Measurements from ENCODE around the gene FGF14. TPM values are rescaled to one million over a fixed set of nuclear protein-coding genes. Genes with fewer than 3 reads are reported as not detected.

The FGF14 gene
- total RNA-seq, 1 donor = under 0.01 TPM

GRCh38 chr13:101988140-101988539 is 413.7 kb downstream of the FGF14 start:
- Histone ChIP-seq H3K4me3 (ENCODE audit: low read length) (no peak overlapping the region), H3K4me1 (ENCODE audit: insufficient read depth, low read length) (no peaks in the 10 kb centered on the region), H3K9me3 (ENCODE audit: low read depth, low read length) (peaks cover 4% of the 10 kb centered on the region), H3K27me3 (ENCODE audit: insufficient read depth, low read length) (no peaks in the 10 kb centered on the region)

GRCh38 chr13:101986316-101986715 is 415.5 kb downstream of the FGF14 start:
- H3K4me1 ChIP-seq (ENCODE audit: insufficient read depth, low read length) = no peaks in the 10 kb centered on the region
- no peak overlapping the region for H3K4me3 ChIP-seq (ENCODE audit: low read length)
- no peaks in the 10 kb centered on the region for H3K9me3 ChIP-seq (ENCODE audit: low read depth, low read length)
- no peaks in the 10 kb centered on the region for H3K27me3 ChIP-seq (ENCODE audit: insufficient read depth, low read length)

- no peaks in the 10 kb centered on the region for H3K9me3 ChIP-seq (ENCODE audit: low read depth, low read length)
- H3K4me3 ChIP-seq (ENCODE audit: low read length) = no peak overlapping the region
- no peaks in the 10 kb centered on the region for H3K27me3 ChIP-seq (ENCODE audit: insufficient read depth, low read length)
- H3K4me1 ChIP-seq (ENCODE audit: insufficient read depth, low read length) = no peaks in the 10 kb centered on the region
These were observed 416.5 kb downstream of the FGF14 start for GRCh38 chr13:101985321-101985720.

- Histone ChIP-seq H3K9me3 (ENCODE audit: low read depth, low read length) (no peaks in the 10 kb centered on the region), H3K27me3 (ENCODE audit: insufficient read depth, low read length) (no peaks in the 10 kb centered on the region), H3K4me3 (ENCODE audit: low read length) (no peak overlapping the region), H3K4me1 (ENCODE audit: insufficient read depth, low read length) (no peaks in the 10 kb centered on the region)
These were observed 418.9 kb downstream of the FGF14 start for GRCh38 chr13:101982903-101983302.

- Histone ChIP-seq H3K27me3 (ENCODE audit: insufficient read depth, low read length) (no peaks in the 10 kb centered on the region), H3K4me3 (ENCODE audit: low read length) (no peak overlapping the region), H3K4me1 (ENCODE audit: insufficient read depth, low read length) (no peaks in the 10 kb centered on the region)
These were observed 422.0 kb downstream of the FGF14 start for GRCh38 chr13:101979825-101980224.

GRCh38 chr13:101978552-101979315 is 423.1 kb downstream of the FGF14 start:
- no peaks in the 10 kb centered on the region for H3K9me3 ChIP-seq (ENCODE audit: low read depth, low read length)
- no peaks in the 10 kb centered on the region for H3K4me1 ChIP-seq (ENCODE audit: insufficient read depth, low read length)
- H3K27me3 ChIP-seq (ENCODE audit: insufficient read depth, low read length) = no peaks in the 10 kb centered on the region
- no peak overlapping the region for H3K4me3 ChIP-seq (ENCODE audit: low read length)

More at GRCh38 chr13:101979825-101980224, 422.0 kb downstream of the FGF14 start:
- no peaks in the 10 kb centered on the region for H3K9me3 ChIP-seq (ENCODE audit: low read depth, low read length)

GRCh38 chr13:101977475-101977874 is 424.4 kb downstream of the FGF14 start:
- H3K4me1 ChIP-seq (ENCODE audit: insufficient read depth, low read length) = no peaks in the 10 kb centered on the region

GRCh38 chr13:101972191-101972590 is 429.7 kb downstream of the FGF14 start:
- no peaks in the 10 kb centered on the region for H3K27me3 ChIP-seq (ENCODE audit: insufficient read depth, low read length)
- H3K9me3 ChIP-seq (ENCODE audit: low read depth, low read length) = no peaks in the 10 kb centered on the region

More at GRCh38 chr13:101977475-101977874, 424.4 kb downstream of the FGF14 start:
- Histone ChIP-seq H3K27me3 (ENCODE audit: insufficient read depth, low read length) (no peaks in the 10 kb centered on the region), H3K9me3 (ENCODE audit: low read depth, low read length) (no peaks in the 10 kb centered on the region), H3K4me3 (ENCODE audit: low read length) (no peak overlapping the region)

GRCh38 chr13:101970341-101970740 is 431.5 kb downstream of the FGF14 start:
- no peaks in the 10 kb centered on the region for H3K4me1 ChIP-seq (ENCODE audit: insufficient read depth, low read length)
- no peak overlapping the region for H3K4me3 ChIP-seq (ENCODE audit: low read length)
- no peaks in the 10 kb centered on the region for H3K9me3 ChIP-seq (ENCODE audit: low read depth, low read length)
- no peaks in the 10 kb centered on the region for H3K27me3 ChIP-seq (ENCODE audit: insufficient read depth, low read length)

More at GRCh38 chr13:101972191-101972590, 429.7 kb downstream of the FGF14 start:
- Histone ChIP-seq H3K4me3 (ENCODE audit: low read length) (no peak overlapping the region), H3K4me1 (ENCODE audit: insufficient read depth, low read length) (no peaks in the 10 kb centered on the region)

GRCh38 chr13:101967781-101968180 is 434.1 kb downstream of the FGF14 start:
- Histone ChIP-seq H3K27me3 (ENCODE audit: insufficient read depth, low read length) (no peaks in the 10 kb centered on the region), H3K9me3 (ENCODE audit: low read depth, low read length) (no peaks in the 10 kb centered on the region), H3K4me1 (ENCODE audit: insufficient read depth, low read length) (no peaks in the 10 kb centered on the region), H3K4me3 (ENCODE audit: low read length) (no peak overlapping the region)

GRCh38 chr13:101967216-101967615 is 434.6 kb downstream of the FGF14 start:
- H3K4me3 ChIP-seq (ENCODE audit: low read length) = no peak overlapping the region
- H3K4me1 ChIP-seq (ENCODE audit: insufficient read depth, low read length) = no peaks in the 10 kb centered on the region
- no peaks in the 10 kb centered on the region for H3K9me3 ChIP-seq (ENCODE audit: low read depth, low read length)
- no peaks in the 10 kb centered on the region for H3K27me3 ChIP-seq (ENCODE audit: insufficient read depth, low read length)

GRCh38 chr13:101965096-101965495 is 436.8 kb downstream of the FGF14 start:
- Histone ChIP-seq H3K9me3 (ENCODE audit: low read depth, low read length) (no peaks in the 10 kb centered on the region), H3K4me1 (ENCODE audit: insufficient read depth, low read length) (no peaks in the 10 kb centered on the region), H3K27me3 (ENCODE audit: insufficient read depth, low read length) (no peaks in the 10 kb centered on the region), H3K4me3 (ENCODE audit: low read length) (no peak overlapping the region)

GRCh38 chr13:101959016-101959415 is 442.8 kb downstream of the FGF14 start:
- H3K27me3 ChIP-seq (ENCODE audit: insufficient read depth, low read length) = no peaks in the 10 kb centered on the region
- no peaks in the 10 kb centered on the region for H3K9me3 ChIP-seq (ENCODE audit: low read depth, low read length)
- no peaks in the 10 kb centered on the region for H3K4me1 ChIP-seq (ENCODE audit: insufficient read depth, low read length)
- no peak overlapping the region for H3K4me3 ChIP-seq (ENCODE audit: low read length)

- no peaks in the 10 kb centered on the region for H3K9me3 ChIP-seq (ENCODE audit: low read depth, low read length)
- H3K4me3 ChIP-seq (ENCODE audit: low read length) = no peak overlapping the region
- H3K27me3 ChIP-seq (ENCODE audit: insufficient read depth, low read length) = no peaks in the 10 kb centered on the region
- no peaks in the 10 kb centered on the region for H3K4me1 ChIP-seq (ENCODE audit: insufficient read depth, low read length)
These were observed 446.1 kb downstream of the FGF14 start for GRCh38 chr13:101955764-101956163.

- H3K9me3 ChIP-seq (ENCODE audit: low read depth, low read length) = no peaks in the 10 kb centered on the region
- H3K27me3 ChIP-seq (ENCODE audit: insufficient read depth, low read length) = no peaks in the 10 kb centered on the region
- H3K4me1 ChIP-seq (ENCODE audit: insufficient read depth, low read length) = no peaks in the 10 kb centered on the region
- no peak overlapping the region for H3K4me3 ChIP-seq (ENCODE audit: low read length)
These were observed 450.7 kb downstream of the FGF14 start for GRCh38 chr13:101951114-101951513.

- H3K9me3 ChIP-seq (ENCODE audit: low read depth, low read length) = no peaks in the 10 kb centered on the region
- H3K4me3 ChIP-seq (ENCODE audit: low read length) = no peak overlapping the region
- no peaks in the 10 kb centered on the region for H3K4me1 ChIP-seq (ENCODE audit: insufficient read depth, low read length)
- H3K27me3 ChIP-seq (ENCODE audit: insufficient read depth, low read length) = no peaks in the 10 kb centered on the region
These were observed 452.2 kb downstream of the FGF14 start for GRCh38 chr13:101949681-101950080.

Measured in mononuclear cell (primary cell).